ENCODE data around the gene PHKG2. TPM values are rescaled to one million over a fixed set of nuclear protein-coding genes. Genes with fewer than 3 reads are reported as not detected.

Gene PHKG2
- total RNA-seq: 12.7 and 14.3 TPM in 2 replicates

GRCh38 chr16:30747799-30748633 lies at the start of gene PHKG2:
PHKG2 (plus strand) TSS chr16:30748425; CDS start chr16:30748821, 396 bp downstream.

GRCh38 chr16:30698816-30699614 lies 49.2 kb upstream of the PHKG2 start, which contains the start of gene SRCAP:
SRCAP (plus strand) TSS chr16:30699171; CDS start chr16:30700825, 1,654 bp downstream.

GRCh38 chr16:30761928-30762902 lies 14.0 kb downstream of the PHKG2 start, which contains the start of the genes CFAP119 and RNF40:
CFAP119 (minus strand) TSS chr16:30762062; CDS start chr16:30761748, 314 bp downstream.
RNF40 (plus strand) TSS chr16:30762322; CDS start chr16:30762546, 224 bp downstream.

GRCh38 chr16:30786936-30787612 lies 38.8 kb downstream of the PHKG2 start, which contains the start of gene ZNF629:
ZNF629 (minus strand) TSS chr16:30787205; CDS start chr16:30784482, 2,723 bp downstream.

Other genes with a start within 250 kb of the PHKG2 start
- 12.3 and 15.3 TPM in 2 replicates for gene ZNF768, start 221.9 kb upstream of the PHKG2 start, total RNA-seq
- 4.2 and 6.3 TPM in 2 replicates for gene ZNF747, start 213.6 kb upstream of the PHKG2 start, total RNA-seq
- gene ZNF764, start 190.1 kb upstream of the PHKG2 start, total RNA-seq: 2.0 and 2.3 TPM in 2 replicates
- gene ZNF688, start 176.7 kb upstream of the PHKG2 start, total RNA-seq: 5.8 and 13.6 TPM in 2 replicates
- gene ZNF785, start 162.7 kb upstream of the PHKG2 start, total RNA-seq: 6.8 and 7.1 TPM in 2 replicates
- gene ZNF689, start 138.0 kb upstream of the PHKG2 start, total RNA-seq: 2.5 and 2.7 TPM in 2 replicates
- gene PRR14, start 97.5 kb upstream of the PHKG2 start, total RNA-seq: 3.3 and 3.8 TPM in 2 replicates
- 10.2 and 12.5 TPM in 2 replicates for gene FBRS, start 90.0 kb upstream of the PHKG2 start, total RNA-seq
- gene SRCAP, start 49.3 kb upstream of the PHKG2 start, total RNA-seq: 13.7 and 16.5 TPM in 2 replicates
- 0.69 and 1.6 TPM in 2 replicates for gene CFAP119, start 13.6 kb downstream of the PHKG2 start, total RNA-seq
- gene RNF40, start 13.9 kb downstream of the PHKG2 start, total RNA-seq: 54.0 and 56.0 TPM in 2 replicates
- gene ZNF629, start 38.8 kb downstream of the PHKG2 start, total RNA-seq: 6.2 and 6.3 TPM in 2 replicates
- 19.3 and 38.3 TPM in 2 replicates for gene BCL7C, start 145.7 kb downstream of the PHKG2 start, total RNA-seq
- gene CTF1, start 148.2 kb downstream of the PHKG2 start, total RNA-seq: 0.94 and 4.3 TPM in 2 replicates
- gene FBXL19, start 175.1 kb downstream of the PHKG2 start, total RNA-seq: 9.3 and 13.6 TPM in 2 replicates
- 42.8 and 43.8 TPM in 2 replicates for gene ORAI3, start 200.6 kb downstream of the PHKG2 start, total RNA-seq
- gene SETD1A, start 209.3 kb downstream of the PHKG2 start, total RNA-seq: 3.0 TPM in 2 replicates
- gene HSD3B7, start 236.8 kb downstream of the PHKG2 start, total RNA-seq: 14.3 and 20.8 TPM in 2 replicates